HEK293 (cell line): ENCODE results near the gene MBOAT7.

Experiments used
- KLF9 ChIP-seq: fragments of 450-650 bp; formaldehyde crosslinking; IDR thresholded peaks from 2 replicates; pipeline ENCODE4 v1.5.1; 2016; ENCODE audit warnings: missing biosample characterization, missing genetic modification characterization, low read depth
- REST ChIP-seq: fragments of 450-650 bp; formaldehyde crosslinking; IDR thresholded peaks from 2 replicates; pipeline ENCODE4 v1.5.1; 2016; ENCODE audit warnings: missing biosample characterization, missing genetic modification characterization
- ZBTB44 ChIP-seq: fragments of 450-650 bp; IDR thresholded peaks from 2 replicates; pipeline ENCODE4 v1.5.1; 2018; ENCODE audit warnings: missing biosample characterization, mild to moderate bottlenecking, missing genetic modification characterization
- ZNF184 ChIP-seq: fragments of 450-650 bp; IDR thresholded peaks from 2 replicates; pipeline ENCODE4 v1.5.1; 2018; ENCODE audit warnings: missing biosample characterization, mild to moderate bottlenecking, missing genetic modification characterization
- ZNF23 ChIP-seq: fragments of 450-650 bp; formaldehyde crosslinking; IDR thresholded peaks from 2 replicates; pipeline ENCODE4 v1.5.1; 2016; ENCODE audit warnings: missing biosample characterization, missing genetic modification characterization, borderline replicate concordance
- ZNF580 ChIP-seq: fragments of 450-650 bp; formaldehyde crosslinking; IDR thresholded peaks from 2 replicates; pipeline ENCODE4 v1.5.1; 2016; ENCODE audit warnings: missing biosample characterization, missing genetic modification characterization
- TF ChIP-seq, protein P1 (sequence below): fragments of 450-650 bp; formaldehyde crosslinking; IDR thresholded peaks from 2 replicates; pipeline ENCODE4 v1.5.1; 2016; ENCODE audit warnings: missing biosample characterization, missing genetic modification characterization
- TF ChIP-seq, protein P2 (sequence below): fragments of 450-650 bp; formaldehyde crosslinking; IDR thresholded peaks from 2 replicates; pipeline ENCODE4 v1.5.1; 2016; ENCODE audit warnings: missing biosample characterization, missing genetic modification characterization, low read depth

DNA sequence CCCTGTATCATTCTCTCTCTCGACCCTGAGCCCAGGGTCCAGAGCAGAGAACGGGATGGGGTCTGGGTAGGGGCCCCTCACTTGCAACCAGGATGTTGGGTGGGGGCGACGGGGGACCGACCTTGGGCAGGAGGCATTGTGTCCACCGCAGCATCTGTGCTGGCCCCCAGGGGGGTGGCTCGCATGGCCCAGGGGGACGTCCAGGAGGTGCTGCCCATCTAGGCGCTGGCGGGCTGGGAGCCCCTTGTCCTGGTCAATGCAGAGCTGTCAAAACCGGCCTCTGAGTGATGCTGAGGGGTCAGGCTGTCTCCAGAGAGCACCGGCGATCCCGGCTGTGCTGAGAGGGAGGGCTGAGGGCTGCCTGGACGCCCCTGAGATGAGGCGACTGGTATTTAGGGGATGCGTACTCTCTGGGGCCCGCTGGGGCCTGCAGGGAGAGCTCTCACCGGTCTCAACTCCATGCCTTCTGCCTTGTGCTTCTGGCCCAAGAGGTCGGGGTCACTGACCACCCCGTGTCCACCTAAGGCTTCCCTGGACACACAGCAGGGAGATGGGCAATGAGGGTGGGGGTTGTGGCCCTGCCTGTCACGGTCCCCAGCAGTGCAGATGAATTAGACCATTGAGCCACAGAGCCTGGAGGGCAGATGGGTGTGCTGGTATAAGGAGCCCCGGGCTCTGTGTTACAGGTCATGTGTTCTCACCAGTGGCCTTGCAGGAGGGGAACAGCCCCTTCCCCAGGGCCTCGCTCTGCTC lies 19.9 kb upstream of the MBOAT7 start:
- TF ChIP-seq, protein P1, sequence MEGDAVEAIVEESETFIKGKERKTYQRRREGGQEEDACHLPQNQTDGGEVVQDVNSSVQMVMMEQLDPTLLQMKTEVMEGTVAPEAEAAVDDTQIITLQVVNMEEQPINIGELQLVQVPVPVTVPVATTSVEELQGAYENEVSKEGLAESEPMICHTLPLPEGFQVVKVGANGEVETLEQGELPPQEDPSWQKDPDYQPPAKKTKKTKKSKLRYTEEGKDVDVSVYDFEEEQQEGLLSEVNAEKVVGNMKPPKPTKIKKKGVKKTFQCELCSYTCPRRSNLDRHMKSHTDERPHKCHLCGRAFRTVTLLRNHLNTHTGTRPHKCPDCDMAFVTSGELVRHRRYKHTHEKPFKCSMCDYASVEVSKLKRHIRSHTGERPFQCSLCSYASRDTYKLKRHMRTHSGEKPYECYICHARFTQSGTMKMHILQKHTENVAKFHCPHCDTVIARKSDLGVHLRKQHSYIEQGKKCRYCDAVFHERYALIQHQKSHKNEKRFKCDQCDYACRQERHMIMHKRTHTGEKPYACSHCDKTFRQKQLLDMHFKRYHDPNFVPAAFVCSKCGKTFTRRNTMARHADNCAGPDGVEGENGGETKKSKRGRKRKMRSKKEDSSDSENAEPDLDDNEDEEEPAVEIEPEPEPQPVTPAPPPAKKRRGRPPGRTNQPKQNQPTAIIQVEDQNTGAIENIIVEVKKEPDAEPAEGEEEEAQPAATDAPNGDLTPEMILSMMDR (tag by site-specific recombination) = no peak
- TF ChIP-seq, protein P2, sequence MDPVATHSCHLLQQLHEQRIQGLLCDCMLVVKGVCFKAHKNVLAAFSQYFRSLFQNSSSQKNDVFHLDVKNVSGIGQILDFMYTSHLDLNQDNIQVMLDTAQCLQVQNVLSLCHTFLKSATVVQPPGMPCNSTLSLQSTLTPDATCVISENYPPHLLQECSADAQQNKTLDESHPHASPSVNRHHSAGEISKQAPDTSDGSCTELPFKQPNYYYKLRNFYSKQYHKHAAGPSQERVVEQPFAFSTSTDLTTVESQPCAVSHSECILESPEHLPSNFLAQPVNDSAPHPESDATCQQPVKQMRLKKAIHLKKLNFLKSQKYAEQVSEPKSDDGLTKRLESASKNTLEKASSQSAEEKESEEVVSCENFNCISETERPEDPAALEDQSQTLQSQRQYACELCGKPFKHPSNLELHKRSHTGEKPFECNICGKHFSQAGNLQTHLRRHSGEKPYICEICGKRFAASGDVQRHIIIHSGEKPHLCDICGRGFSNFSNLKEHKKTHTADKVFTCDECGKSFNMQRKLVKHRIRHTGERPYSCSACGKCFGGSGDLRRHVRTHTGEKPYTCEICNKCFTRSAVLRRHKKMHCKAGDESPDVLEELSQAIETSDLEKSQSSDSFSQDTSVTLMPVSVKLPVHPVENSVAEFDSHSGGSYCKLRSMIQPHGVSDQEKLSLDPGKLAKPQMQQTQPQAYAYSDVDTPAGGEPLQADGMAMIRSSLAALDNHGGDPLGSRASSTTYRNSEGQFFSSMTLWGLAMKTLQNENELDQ (tag by site-specific recombination) = no peak
- TF ChIP-seq REST (tag by site-specific recombination) = no peak
- TF ChIP-seq ZNF184 (tag by site-specific recombination) = no peak
- TF ChIP-seq ZNF23 (tag by site-specific recombination) = no peak
- no peak for TF ChIP-seq KLF9 (tag by site-specific recombination)
- no peak for TF ChIP-seq ZNF580 (tag by site-specific recombination)
- no peak for TF ChIP-seq ZBTB44 (tag by site-specific recombination)
